Esophagus squamous epithelium (tissue), 4 donors: ENCODE measurements around the gene GNG12.

Experiments
- CTCF ChIP-seq, 6 experiments: fragments of 450-650 bp in 4 of 6; fragments of 200-600 bp in 2 of 6; sonication (generic) in 2 of 6; IDR thresholded peaks; one replicate each; pipeline ENCODE4 v1.5.1; 2016 to 2019; ENCODE audit warnings: antibody characterized with exemption in 6 of 6, mild to moderate bottlenecking in 4 of 6, moderate library complexity in 4 of 6
- POLR2A ChIP-seq, 4 donors: fragments of 450-650 bp; IDR thresholded peaks; one replicate each; pipeline ENCODE4 v1.6.1; 2017; ENCODE audit warnings: antibody characterized with exemption in 4 of 4, mild to moderate bottlenecking in 4 of 4, moderate library complexity in 3 of 4

- TF ChIP-seq CTCF (IDR thresholded peaks at IDR 0.05): no peak
- TF ChIP-seq POLR2A (IDR thresholded peaks at IDR 0.05): no peak
Measured at GRCh38 chr1:67690018-67690363, 143.3 kb downstream of the GNG12 start.
